Thoracic aorta (tissue), 2 donors: ENCODE measurements around the gene METTL1. TPM values are rescaled to one million over a fixed set of nuclear protein-coding genes. Genes with fewer than 3 reads are reported as not detected.
"Not testable (repeated sequence)": the region's sequence is repeated elsewhere in the genome, so short reads cannot be mapped to it uniquely, and the experiment has no call there.

Source experiments
- ATAC-seq: fragments of 150-250 bp; one replicate; pipeline ENCODE4 v1.8.0; 2017; ENCODE audit warnings: low read depth; ENCODE audit not compliant: insufficient number of reproducible peaks, low FRiP score
- DNase-seq: peaks from one replicate; pipeline ENCODE4 v3.0.0-alpha.2; 2020; ENCODE audit warnings: low spot score
- H3K27ac ChIP-seq, 2 donors: fragments of 200-600 bp; sonication (generic); 1 replicate in 1 of 2; 2 replicates in 1 of 2; pipeline ENCODE4 v1.5.1; 2016; ENCODE audit warnings: mild to moderate bottlenecking in 2 of 2, moderate library complexity in 2 of 2
- H3K27me3 ChIP-seq: fragments of 200-600 bp; sonication (generic); replicated peaks from 2 replicates; pipeline ENCODE4 v1.6.0; 2016; ENCODE audit warnings: mild to moderate bottlenecking; ENCODE audit not compliant: insufficient read depth
- H3K36me3 ChIP-seq: fragments of 200-600 bp; sonication (generic); one replicate; pipeline ENCODE4 v1.5.1; 2016
- H3K4me1 ChIP-seq, 2 donors: fragments of 200-600 bp; sonication (generic); 1 replicate in 1 of 2; 2 replicates in 1 of 2; pipeline versions ENCODE4 v1.5.1 to v1.6.0; 2016; ENCODE audit warnings: low read depth in 2 of 2, mild to moderate bottlenecking in 1 of 2; ENCODE audit not compliant: control insufficient read depth in 1 of 2
- H3K4me3 ChIP-seq: fragments of 200-600 bp; sonication (generic); 2 replicates; pipeline ENCODE4 v1.5.1; 2016; ENCODE audit warnings: mild to moderate bottlenecking
- H3K9me3 ChIP-seq: fragments of 200-600 bp; sonication (generic); 2 replicates; pipeline ENCODE4 v1.5.1; 2016
- total RNA-seq, 2 donors: library from RNA; depleted of rRNA; stranded (reverse); fragments of >200 nt; gene quantifications; one replicate each; pipeline versions ENCODE4 v1.1.0 to v1.2.3, GENCODE V29; 2016
- TF ChIP-seq, protein P1 (sequence below): fragments of 200-600 bp; sonication (generic); IDR thresholded peaks from one replicate; pipeline ENCODE4 v1.5.1; 2019; ENCODE audit warnings: antibody characterized with exemption

The METTL1 gene
- total RNA-seq, 2 donors from 2014 or later = 10.4 to 13.5 TPM

- Histone ChIP-seq H3K9me3 (no peaks in the 10 kb centered on the region), H3K27me3 (no peaks in the 10 kb centered on the region), H3K4me1 (peaks cover 9 to 24% of the 10 kb centered on the region in 2 donors), H3K36me3 (peaks cover 8% of the 10 kb centered on the region), H3K27ac (no peak overlapping the region), H3K4me3 (no peak overlapping the region)
- DNase-seq = no peak
- TF ChIP-seq, protein P1, sequence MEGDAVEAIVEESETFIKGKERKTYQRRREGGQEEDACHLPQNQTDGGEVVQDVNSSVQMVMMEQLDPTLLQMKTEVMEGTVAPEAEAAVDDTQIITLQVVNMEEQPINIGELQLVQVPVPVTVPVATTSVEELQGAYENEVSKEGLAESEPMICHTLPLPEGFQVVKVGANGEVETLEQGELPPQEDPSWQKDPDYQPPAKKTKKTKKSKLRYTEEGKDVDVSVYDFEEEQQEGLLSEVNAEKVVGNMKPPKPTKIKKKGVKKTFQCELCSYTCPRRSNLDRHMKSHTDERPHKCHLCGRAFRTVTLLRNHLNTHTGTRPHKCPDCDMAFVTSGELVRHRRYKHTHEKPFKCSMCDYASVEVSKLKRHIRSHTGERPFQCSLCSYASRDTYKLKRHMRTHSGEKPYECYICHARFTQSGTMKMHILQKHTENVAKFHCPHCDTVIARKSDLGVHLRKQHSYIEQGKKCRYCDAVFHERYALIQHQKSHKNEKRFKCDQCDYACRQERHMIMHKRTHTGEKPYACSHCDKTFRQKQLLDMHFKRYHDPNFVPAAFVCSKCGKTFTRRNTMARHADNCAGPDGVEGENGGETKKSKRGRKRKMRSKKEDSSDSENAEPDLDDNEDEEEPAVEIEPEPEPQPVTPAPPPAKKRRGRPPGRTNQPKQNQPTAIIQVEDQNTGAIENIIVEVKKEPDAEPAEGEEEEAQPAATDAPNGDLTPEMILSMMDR = no peak
- no peak for ATAC-seq
Measured at GRCh38 chr12:57775044-57775443, 3.1 kb upstream of the METTL1 start.

DNA sequence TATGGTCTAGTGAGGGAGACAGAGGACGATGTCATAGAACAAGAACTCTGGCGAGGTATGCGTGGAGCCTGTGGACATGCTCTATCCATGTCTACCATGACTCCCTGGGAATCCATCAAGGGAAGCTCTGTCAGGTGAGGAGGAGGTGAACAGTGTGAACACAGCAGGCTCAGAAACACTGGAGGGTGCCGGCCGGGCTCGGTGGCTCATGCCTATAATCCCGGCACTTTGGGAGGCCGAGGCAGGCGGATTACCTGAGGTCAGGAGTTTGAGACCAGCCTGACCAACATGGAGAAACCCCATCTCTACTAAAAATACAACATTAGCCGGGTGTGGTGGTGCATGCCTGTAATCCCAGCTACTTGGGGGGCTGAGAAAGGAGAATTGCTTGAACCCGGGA lies 2.7 kb upstream of the METTL1 start:
- not testable (repeated sequence) for ATAC-seq, H3K27me3 ChIP-seq, H3K27ac ChIP-seq, H3K9me3 ChIP-seq, H3K4me3 ChIP-seq, DNase-seq, H3K36me3 ChIP-seq
- peaks cover 9 to 24% of the 10 kb centered on the region in 2 donors for H3K4me1 ChIP-seq

- Histone ChIP-seq H3K4me3 (peak within 1 kb of the TSS; percentile 97), H3K27me3 (no peaks in the 10 kb centered on the region), H3K36me3 (peaks cover 8% of the 10 kb centered on the region), H3K4me1 (peaks cover 9 to 24% of the 10 kb centered on the region in 2 donors), H3K9me3 (no peaks in the 10 kb centered on the region), H3K27ac (peak within 1 kb of the TSS; percentile 94 to 98)
- peak; percentile 20 for ATAC-seq
- TF ChIP-seq, protein P1 = no peak
- peak; percentile 36 for DNase-seq
Measured at GRCh38 chr12:57772429-57773322, 771 bp upstream of the METTL1 start, which contains the start of gene EEF1AKMT3. Gene EEF1AKMT3, plus strand, starts transcription at chr12:57772614. Its CDS starts 111 bp downstream, at chr12:57772725.

DNA sequence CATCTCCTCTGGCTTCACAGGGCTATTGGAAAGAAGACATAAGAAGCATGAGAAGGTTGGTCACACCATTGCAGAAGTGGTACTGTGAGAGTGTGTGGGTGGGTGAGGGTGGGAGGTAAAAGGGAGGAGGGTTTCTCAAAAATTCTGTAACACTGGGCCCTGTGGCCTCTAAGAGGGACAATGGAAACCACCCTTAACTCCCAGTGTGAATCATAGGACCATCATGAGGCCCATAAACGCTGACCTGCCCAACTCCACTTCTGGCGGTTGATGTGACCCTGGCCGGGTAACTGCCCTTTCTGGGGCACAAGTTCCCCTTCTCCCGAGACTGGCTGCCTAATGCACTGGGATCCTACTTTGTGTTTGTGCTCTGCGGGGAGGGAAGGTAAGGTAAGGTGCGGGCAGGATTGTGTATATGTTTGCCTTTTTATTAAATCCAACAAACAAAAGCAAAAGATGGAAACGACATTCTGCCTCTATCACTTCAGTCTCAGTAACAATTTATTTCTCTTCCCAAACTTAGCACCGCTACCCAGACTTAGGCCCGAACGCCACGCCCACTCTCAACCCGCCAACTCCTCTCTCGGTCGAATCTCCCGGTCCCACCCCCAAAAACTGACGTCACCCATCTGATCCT lies 551 bp downstream of the METTL1 start:
- TF ChIP-seq, protein P1 = no peak
- ATAC-seq = peak; percentile 47
- DNase-seq = peak; percentile 87
- no peaks in the 10 kb centered on the region for H3K9me3 ChIP-seq
- peak overlapping the region; percentile 97 for H3K4me3 ChIP-seq
- peaks cover 9 to 32% of the 10 kb centered on the region in 2 donors for H3K4me1 ChIP-seq
- peak overlapping the region; percentile 94 to 98 for H3K27ac ChIP-seq
- H3K36me3 ChIP-seq = peaks cover 8% of the 10 kb centered on the region
- no peaks in the 10 kb centered on the region for H3K27me3 ChIP-seq

DNA sequence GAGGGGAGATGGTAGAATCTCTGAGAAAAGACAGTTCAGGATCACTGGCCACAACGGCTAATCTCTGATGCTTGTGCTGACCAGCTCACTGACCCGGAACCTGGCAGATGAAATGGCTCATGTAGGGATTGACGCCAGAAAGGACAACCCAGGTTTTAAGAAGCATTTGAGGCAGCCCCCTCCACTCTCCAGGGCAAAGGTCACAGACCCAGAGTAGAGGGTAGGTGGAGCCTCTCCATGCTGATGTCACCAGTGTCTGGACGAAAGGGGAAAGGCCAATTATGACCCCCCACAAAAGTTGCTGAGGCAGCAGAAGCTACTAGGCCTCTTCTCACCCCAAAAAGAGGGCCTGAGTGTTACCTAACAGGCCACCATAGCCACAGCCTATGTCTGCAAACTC lies 1.2 kb downstream of the METTL1 start:
- peaks cover 13 to 38% of the 10 kb centered on the region in 2 donors for H3K4me1 ChIP-seq
- H3K4me3 ChIP-seq = no peak overlapping the region
- no peaks in the 10 kb centered on the region for H3K9me3 ChIP-seq
- DNase-seq = no peak
- H3K27me3 ChIP-seq = no peaks in the 10 kb centered on the region
- TF ChIP-seq, protein P1 = no peak
- H3K36me3 ChIP-seq = peaks cover 3% of the 10 kb centered on the region
- ATAC-seq = no peak
- H3K27ac ChIP-seq = peak overlapping the region in 1 of 2 donors; percentile 94
